SW480 (cell line): ENCODE data around the gene SMPX.

ENCODE experiments used
- DNase-seq: peaks from one replicate; pipeline ENCODE4 v3.0.0-alpha.2; 2016; ENCODE audit warnings: low spot score

The SMPX gene

GRCh38 chrX:21657318-21658151 lies 100.4 kb downstream of the SMPX start:
- no peak for DNase-seq

DNA sequence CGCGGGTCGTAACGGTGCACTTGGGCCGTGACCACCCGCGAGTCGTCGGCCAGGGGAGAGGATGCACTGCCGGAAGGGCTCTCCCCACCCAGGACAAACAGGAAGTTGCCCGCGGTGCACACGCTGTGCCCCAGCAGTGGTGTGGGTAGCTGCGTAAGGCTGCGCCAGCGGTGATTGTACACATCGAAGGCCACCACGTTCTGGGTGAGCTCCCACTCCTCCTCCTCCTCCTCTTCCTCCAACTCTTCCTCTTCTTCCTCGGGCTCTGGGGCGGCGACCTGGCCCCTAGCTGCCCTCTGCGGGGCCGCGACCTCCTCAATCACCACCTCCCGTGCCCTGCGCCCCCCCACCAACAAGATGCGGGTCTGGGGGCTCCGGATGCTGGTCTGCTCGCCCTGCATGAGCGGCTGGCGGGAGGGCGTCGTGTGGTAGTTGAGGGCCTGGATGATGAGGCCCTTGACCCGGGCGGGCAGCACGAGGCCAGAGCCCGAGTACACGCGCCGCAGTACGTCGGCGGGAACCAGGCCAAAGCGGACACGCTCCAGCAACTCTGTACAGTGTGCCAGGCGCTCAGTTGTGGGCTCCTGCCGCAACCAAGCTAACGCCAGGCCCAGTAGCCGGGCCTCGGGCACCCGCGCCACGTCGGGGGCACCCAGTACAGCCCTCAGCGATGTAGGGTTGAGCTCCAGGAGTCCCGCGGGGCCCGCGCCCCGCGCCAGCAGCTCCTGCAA lies 101.2 kb downstream of the SMPX start:
- DNase-seq = no peak
